ENCODE measurements around the gene CHMP1B.

CHMP1B gene

DNA sequence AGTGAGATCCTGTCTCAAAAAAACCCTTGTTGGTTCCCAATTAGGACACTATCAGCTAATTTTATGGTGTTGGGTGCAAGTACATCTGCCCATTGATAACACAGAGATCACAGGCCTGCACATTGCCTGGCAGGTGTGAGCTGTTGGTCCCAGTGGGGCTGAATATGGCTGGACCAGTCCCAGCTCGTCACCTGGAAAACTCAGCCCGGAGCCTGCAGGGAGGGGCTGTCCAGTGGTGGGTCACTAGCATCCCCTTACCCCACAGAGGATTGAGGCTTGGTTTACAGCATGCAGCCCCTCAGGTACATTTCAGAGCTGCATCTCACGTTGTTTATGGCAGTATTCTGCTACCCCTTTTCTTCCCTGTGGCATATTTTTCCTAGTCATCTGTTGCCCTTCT lies 40.8 kb upstream of the CHMP1B start:
- TF ChIP-seq, protein P1, sequence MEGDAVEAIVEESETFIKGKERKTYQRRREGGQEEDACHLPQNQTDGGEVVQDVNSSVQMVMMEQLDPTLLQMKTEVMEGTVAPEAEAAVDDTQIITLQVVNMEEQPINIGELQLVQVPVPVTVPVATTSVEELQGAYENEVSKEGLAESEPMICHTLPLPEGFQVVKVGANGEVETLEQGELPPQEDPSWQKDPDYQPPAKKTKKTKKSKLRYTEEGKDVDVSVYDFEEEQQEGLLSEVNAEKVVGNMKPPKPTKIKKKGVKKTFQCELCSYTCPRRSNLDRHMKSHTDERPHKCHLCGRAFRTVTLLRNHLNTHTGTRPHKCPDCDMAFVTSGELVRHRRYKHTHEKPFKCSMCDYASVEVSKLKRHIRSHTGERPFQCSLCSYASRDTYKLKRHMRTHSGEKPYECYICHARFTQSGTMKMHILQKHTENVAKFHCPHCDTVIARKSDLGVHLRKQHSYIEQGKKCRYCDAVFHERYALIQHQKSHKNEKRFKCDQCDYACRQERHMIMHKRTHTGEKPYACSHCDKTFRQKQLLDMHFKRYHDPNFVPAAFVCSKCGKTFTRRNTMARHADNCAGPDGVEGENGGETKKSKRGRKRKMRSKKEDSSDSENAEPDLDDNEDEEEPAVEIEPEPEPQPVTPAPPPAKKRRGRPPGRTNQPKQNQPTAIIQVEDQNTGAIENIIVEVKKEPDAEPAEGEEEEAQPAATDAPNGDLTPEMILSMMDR (conservative IDR thresholded peaks at IDR 0.05) = no peak
- H3K27ac ChIP-seq = no peak overlapping the region

DNA sequence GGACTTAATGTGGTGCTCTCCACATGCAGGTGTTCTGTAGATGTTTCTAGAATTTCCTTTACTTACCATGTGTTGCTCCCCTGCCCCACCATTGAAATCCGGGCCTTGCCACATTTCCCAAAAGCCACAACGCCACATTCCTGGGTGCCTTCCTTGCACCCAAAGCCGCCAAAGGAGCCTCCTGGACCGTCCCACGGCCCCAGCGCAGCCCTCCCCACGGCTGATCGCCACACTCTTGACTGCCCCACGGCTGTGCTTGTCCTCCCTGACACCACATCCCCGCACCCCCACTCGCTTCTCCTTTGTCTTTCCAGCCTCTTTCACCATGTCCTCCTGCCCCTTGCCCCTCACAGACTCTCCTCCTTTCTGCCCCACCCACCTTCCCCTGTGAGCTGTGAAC lies 40.2 kb upstream of the CHMP1B start:
- TF ChIP-seq, protein P1 (conservative IDR thresholded peaks at IDR 0.05) = no peak
- no peak overlapping the region for H3K27ac ChIP-seq

DNA sequence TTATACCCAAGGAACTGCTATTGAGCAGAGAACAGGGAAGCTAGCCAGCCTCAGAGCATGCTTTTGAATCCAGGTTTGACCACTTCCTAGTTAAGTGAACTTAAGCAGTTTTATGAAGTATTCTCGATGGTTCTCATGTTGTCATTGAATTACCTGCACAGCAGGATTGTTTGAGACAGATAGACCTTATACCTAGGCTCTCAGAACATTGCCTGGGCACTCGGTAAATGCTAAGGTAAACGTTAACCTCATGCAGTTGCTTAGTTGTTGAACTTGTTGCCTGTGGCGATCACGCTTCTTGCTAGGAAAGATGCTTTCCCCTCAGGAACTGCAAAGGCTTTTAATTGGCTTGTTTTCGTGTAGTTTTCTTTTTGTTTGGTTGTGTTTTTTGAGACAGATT lies 34.0 kb upstream of the CHMP1B start:
- H3K27ac ChIP-seq = no peak overlapping the region
- TF ChIP-seq, protein P1 (conservative IDR thresholded peaks at IDR 0.05) = no peak

DNA sequence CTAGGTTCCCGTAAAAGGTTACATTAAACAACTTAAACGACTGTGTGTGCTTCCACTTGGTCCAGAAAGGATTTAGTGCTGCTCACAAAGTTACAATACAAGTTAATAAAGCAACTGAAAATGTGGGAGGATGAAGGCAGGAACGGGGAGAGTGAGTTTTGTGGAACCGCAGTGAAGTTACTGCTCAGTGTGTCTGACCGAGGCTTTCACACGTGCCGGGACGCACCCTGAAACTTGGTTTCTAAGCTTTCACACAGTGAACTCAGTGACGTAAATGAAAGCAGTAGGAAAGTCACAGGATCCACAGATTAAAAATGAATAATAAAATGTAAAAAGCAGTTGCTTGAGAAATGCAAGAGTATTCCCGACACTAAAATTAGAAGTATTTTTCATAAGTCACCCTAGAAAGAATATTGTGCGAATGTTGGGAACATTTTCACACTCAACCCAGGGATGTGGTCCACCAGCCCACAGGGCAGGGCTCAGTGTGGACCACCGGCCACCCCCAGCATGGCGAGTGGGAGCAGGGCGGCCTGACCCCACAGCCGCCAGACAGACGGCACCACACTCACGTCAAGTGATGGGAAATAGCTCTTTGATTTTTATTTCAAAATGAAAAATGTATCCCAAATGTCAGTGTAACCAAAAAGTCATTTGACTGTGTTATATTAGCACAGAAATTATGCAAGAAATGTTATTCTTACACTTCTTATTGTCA lies 32.6 kb upstream of the CHMP1B start:
- TF ChIP-seq, protein P1 (conservative IDR thresholded peaks at IDR 0.05) = no peak
- no peak overlapping the region for H3K27ac ChIP-seq

DNA sequence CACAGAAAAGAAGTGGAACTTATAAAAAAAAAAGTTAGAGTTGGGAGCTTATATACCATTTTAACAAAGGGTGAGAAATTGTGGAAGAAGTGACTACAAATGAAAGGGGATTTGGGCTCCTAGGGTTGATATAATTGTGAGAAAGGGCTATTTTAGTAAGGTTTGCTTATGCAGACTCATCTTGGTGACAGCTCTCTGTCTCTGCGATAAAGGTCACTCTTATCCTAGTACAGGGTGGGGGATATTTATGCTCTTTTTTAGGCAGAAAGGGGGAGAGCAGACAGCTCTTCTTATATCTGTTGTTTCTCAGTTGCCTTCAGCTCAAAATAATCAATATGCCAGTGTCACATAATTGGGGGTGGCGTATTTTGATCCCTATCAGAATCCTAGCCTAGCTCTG lies 31.3 kb upstream of the CHMP1B start:
- no peak overlapping the region for H3K27ac ChIP-seq
- TF ChIP-seq, protein P1 (conservative IDR thresholded peaks at IDR 0.05) = no peak

DNA sequence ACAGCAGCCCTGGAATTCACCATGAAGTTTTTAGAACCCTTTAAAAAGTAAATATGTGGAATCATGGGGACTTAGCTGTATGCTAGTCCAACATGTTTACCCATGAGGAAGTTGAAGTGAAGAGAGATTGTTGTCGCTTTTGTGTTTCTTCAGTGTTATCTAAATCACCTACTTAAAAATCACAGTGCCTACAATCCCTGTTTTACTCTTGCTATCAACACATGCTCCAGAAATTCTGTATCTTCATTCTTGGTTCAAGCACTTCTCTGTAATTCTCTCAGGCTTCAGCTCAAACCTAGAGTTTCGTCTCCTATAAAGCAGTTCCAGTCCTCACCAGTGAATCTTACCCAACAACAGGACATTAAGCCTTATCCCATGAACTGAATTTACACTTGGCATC lies 30.5 kb upstream of the CHMP1B start:
- TF ChIP-seq, protein P1 (conservative IDR thresholded peaks at IDR 0.05) = no peak
- no peak overlapping the region for H3K27ac ChIP-seq

DNA sequence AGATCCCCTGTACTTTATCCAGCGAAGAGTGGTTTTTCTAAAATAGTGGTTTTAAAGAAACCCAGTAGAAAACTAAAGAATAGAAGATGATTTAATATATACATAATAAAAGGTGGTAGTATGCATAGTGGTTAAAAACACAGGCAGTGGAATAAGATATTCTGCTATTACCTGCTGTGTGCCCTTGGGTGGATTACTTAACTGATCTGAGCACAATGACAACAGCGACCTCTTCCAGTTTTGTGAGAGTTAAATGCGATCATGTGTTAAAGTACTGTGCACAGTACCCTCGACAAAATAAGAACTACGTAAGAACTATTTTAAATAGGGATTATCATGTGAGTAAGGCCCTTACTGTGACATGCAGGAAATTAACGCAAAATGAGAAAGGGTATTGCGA lies 30.0 kb upstream of the CHMP1B start:
- TF ChIP-seq, protein P1 (conservative IDR thresholded peaks at IDR 0.05) = no peak
- H3K27ac ChIP-seq = no peak overlapping the region

Measured in VCaP (cell line).